Stromal cell of bone marrow (primary cell): Measurements from ENCODE around the gene SMAGP.
"Not testable (repeated sequence)": the region's sequence is repeated elsewhere in the genome, so short reads cannot be mapped to it uniquely, and the experiment has no call there.

Experiments
- DNase-seq: peaks from one replicate; pipeline ENCODE4 v3.0.0-alpha.2; 2012; ENCODE audit warnings: low read depth

SMAGP gene, protein sequence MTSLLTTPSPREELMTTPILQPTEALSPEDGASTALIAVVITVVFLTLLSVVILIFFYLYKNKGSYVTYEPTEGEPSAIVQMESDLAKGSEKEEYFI

GRCh38 chr12:51270067-51270950 lies at the start of gene SMAGP:
SMAGP (minus strand) TSS chr12:51270415; CDS start chr12:51269278, 1,137 bp downstream.
- DNase-seq: no peak

- DNase-seq: no peak
Observed at GRCh38 chr12:51318846-51319599, 48.8 kb upstream of the SMAGP start.

- not testable (repeated sequence) for DNase-seq
Observed at GRCh38 chr12:51318057-51318806, 48.0 kb upstream of the SMAGP start.

DNA sequence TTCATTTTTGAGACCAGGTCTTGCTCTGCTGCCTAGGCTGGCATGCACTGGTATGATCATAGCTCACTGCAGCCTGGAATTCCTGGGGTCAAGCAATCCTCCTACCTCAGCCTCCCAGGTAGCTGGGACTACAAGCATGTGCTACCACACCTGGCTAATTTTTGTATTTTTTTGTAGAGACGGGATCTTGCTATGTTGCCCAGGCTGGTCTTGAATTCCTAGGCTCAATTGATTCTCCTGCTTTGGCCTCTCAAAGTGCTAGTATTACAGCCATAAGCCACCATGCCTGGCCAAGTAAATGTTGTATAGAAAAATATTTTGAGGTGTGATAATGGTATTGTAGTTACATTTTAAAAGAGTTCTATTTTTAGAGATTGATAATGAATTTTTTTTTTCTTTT lies 41.2 kb upstream of the SMAGP start:
- no peak for DNase-seq

- peak; percentile 94 for DNase-seq
Observed at GRCh38 chr12:51307655-51308593, 37.7 kb upstream of the SMAGP start.

GRCh38 chr12:51306507-51306906 lies 36.3 kb upstream of the SMAGP start:
- no peak for DNase-seq

DNA sequence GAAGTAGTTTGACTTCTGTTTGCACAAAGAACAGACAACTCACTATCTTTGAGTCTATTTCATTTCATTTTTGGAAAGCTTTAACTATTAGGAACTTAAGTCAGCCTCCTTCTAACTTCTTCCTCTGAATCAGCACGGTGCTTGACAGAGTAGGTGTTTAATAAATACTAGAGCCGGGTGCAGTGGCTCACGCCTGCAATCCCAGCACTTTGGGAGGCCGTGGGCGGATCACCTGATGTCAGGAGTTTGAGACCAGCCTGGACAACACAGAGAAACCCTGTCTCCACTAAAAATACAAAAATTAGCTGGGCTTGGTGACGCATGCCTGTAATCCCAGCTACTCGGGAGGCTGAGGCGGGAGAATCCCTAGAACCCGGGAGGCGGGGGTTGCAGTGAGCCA lies 30.6 kb upstream of the SMAGP start:
- DNase-seq: not testable (repeated sequence)

- no peak for DNase-seq
Observed at GRCh38 chr12:51295651-51296050, 25.4 kb upstream of the SMAGP start.

DNA sequence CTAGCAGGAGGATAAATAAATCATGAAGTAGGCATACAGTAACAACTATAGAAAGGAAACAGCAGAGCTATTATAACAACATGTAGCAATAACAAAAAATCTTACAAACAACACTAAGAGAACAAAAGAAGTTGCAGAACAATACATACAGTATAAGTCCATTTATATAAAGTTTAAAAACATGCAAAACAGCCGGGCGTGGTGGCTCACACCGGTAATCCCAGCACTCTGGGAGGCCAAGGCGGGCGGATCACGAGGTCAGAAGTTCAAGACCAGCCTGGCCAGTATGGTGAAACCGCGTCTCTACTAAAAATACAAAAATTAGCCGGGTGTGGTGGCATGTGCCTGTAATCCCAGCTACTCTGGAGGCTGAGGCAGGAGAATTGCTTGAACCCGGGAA lies 23.9 kb upstream of the SMAGP start:
- DNase-seq: not testable (repeated sequence)

DNA sequence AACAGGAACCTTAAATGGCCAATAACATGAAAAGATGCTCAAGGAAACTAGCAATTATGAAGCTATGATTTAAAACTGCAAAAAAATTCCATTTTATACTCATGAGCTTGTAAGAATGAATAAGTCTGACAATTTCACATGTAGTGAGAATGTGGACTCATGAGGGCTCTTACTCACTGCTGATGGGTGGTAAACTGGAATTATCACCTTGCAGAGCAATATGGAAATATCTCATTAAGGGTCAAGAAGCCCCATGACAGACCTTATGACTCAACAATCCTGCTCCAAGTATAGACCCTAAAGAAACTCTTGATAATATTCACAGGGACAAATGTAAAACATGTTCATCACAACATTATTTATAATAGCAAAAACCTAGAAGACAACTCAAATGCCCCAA lies 23.5 kb upstream of the SMAGP start:
- no peak for DNase-seq

- not testable (repeated sequence) for DNase-seq
Observed at GRCh38 chr12:51291603-51292513, 21.6 kb upstream of the SMAGP start.

- DNase-seq: no peak
Observed at GRCh38 chr12:51285843-51286242, 15.6 kb upstream of the SMAGP start.

- DNase-seq: no peak
Observed at GRCh38 chr12:51281202-51281924, 11.1 kb upstream of the SMAGP start.

DNA sequence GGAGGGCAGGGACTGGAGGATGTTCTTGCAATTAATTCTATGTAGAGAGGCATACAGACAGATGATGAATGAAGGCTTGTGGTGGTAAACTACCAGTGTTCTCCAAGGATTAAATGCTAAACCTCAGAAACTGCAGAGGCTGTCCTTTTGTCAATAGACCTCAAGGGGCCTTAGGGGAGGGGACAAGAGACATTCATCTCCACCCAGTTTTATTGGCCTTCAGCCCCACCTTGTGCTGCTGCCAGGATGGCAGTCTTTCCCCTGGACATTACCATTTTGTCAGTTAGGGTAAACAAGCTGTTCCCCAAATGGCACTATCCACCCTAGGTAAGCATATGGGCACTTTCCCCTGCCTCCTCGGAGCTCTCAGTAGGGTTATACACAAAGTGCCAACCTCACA lies 4.9 kb upstream of the SMAGP start:
- DNase-seq: no peak

DNA sequence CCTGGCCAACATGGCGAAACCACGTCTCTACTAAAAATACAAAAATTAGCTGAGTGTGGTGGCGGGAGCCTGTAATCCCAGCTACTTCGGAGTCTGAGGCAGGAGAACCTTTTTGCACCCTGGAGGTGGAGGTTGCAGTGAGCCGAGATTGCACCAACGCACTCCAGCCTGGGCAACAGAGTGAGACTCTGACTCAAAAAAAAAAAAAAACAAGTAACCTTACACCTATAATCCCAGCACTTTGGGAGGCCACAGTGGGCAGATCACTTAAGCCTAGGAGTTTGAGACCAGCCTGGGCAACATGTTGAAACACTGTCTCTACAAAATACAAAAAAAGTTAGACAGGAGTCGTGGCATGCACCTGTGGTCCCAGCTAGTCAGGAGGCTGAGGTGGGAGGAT lies 2.6 kb upstream of the SMAGP start:
- DNase-seq: not testable (repeated sequence)

GRCh38 chr12:51270951-51271518 lies 820 bp upstream of the SMAGP start:
- peak; percentile 72 for DNase-seq

- no peak for DNase-seq
Observed at GRCh38 chr12:51269174-51270066, 795 bp downstream of the SMAGP start.

- DNase-seq: no peak
Observed at GRCh38 chr12:51265024-51265423, 5.2 kb downstream of the SMAGP start.
